Endothelial cell of umbilical vein (primary cell): ENCODE data around the gene TMEM62. TPM values are rescaled to one million over a fixed set of nuclear protein-coding genes. Genes with fewer than 3 reads are reported as not detected.

ENCODE experiments used
- BruUV-seq: library from RNA; stranded (reverse); fragments of 400-500 nt; replicated peaks from 2 replicates; lab custom pipeline; 2021; lab: Mats Ljungman, UMichigan
- CTCF ChIA-PET: fragments of 300-600, 350-600 bp; sonication (Branson Sonifier 250); formaldehyde crosslinking; loops from one replicate; lab custom pipeline; 2021; ENCODE audit warnings: antibody characterized with exemption, inconsistent platforms; lab: Charles Lee
- POLR2A ChIA-PET: fragments of 300-600, 350-600 bp; sonication (Branson Sonifier 250); formaldehyde crosslinking; loops from one replicate; lab custom pipeline; 2021; ENCODE audit warnings: antibody characterized with exemption, inconsistent platforms; lab: Charles Lee
- DNase-seq: peaks from one replicate; pipeline ENCODE4 v3.0.0-alpha.2; 2011; ENCODE audit warnings: low read depth, low spot score
- FAIRE-seq: peaks from 2 replicates; lab custom pipeline; 2011; peaks lifted over from hg19 to GRCh38; lab: Jason Lieb, UNC
- H2AFZ ChIP-seq: 2 replicates; pipeline ENCODE4 v1.6.0; 2012; ENCODE audit warnings: low read depth, low read length, control low read depth, inconsistent platforms
- H3K27ac ChIP-seq: 2 replicates; pipeline ENCODE4 v1.5.1; 2011; ENCODE audit warnings: low read depth, mild to moderate bottlenecking, control low read depth, low read length, moderate library complexity; ENCODE audit not compliant: insufficient read depth
- H3K27me3 ChIP-seq, 2 experiments: 2 replicates each; pipeline versions ENCODE4 v1.6.0 to v1.6.1; 2011; ENCODE audit warnings: low read length in 2 of 2, mixed read lengths in 1 of 2; ENCODE audit not compliant: control insufficient read depth in 2 of 2, insufficient read depth in 2 of 2
- H3K36me3 ChIP-seq, 2 experiments: 2 replicates in 1 of 2; 3 replicates in 1 of 2; pipeline ENCODE4 v1.5.1; 2011; ENCODE audit warnings: low read length in 2 of 2, mild to moderate bottlenecking in 1 of 2, moderate library complexity in 1 of 2; ENCODE audit not compliant: control insufficient read depth in 2 of 2, insufficient read depth in 2 of 2; ENCODE audit errors: extremely low read depth in 1 of 2
- H3K4me1 ChIP-seq: 3 replicates; pipeline ENCODE4 v1.5.1; 2011; ENCODE audit warnings: mild to moderate bottlenecking, low read length; ENCODE audit not compliant: control insufficient read depth, insufficient read depth; ENCODE audit errors: extremely low read depth
- H3K4me2 ChIP-seq: 2 replicates; pipeline ENCODE4 v1.6.1; 2011; ENCODE audit warnings: low read length, control low read depth, mixed read lengths; ENCODE audit not compliant: insufficient read depth
- H3K4me3 ChIP-seq, 3 experiments: fragments of 200-600 bp in 1 of 3; sonication (generic), shearing (Covaris generic) in 1 of 3; replicated peaks in 1 of 3; 2 replicates each; pipeline ENCODE4 v1.5.1; 2011 to 2016; ENCODE audit warnings: control low read depth in 3 of 3, low read length in 3 of 3, mild to moderate bottlenecking in 2 of 3, inconsistent platforms in 1 of 3, low read depth in 1 of 3, moderate library complexity in 1 of 3; ENCODE audit not compliant: insufficient read depth in 1 of 3
- H3K79me2 ChIP-seq: 2 replicates; pipeline ENCODE4 v1.6.0; 2012; ENCODE audit warnings: low read length, inconsistent platforms; ENCODE audit not compliant: control insufficient read depth, insufficient read depth
- H3K9ac ChIP-seq: replicated peaks from 2 replicates; pipeline ENCODE3; 2011; ENCODE audit warnings: low read length, control low read depth; ENCODE audit not compliant: insufficient read depth; ENCODE audit errors: extremely low read depth
- H3K9me1 ChIP-seq: replicated peaks from 3 replicates; pipeline ENCODE4 v1.6.0; 2011; ENCODE audit warnings: mild to moderate bottlenecking, low read length; ENCODE audit not compliant: control insufficient read depth, insufficient read depth; ENCODE audit errors: extremely low read depth
- H3K9me3 ChIP-seq: replicated peaks from 2 replicates; pipeline ENCODE4 v1.5.1; 2012; ENCODE audit warnings: low read length, inconsistent platforms; ENCODE audit not compliant: control insufficient read depth, insufficient read depth
- H4K20me1 ChIP-seq: replicated peaks from 2 replicates; pipeline ENCODE3; 2011; ENCODE audit warnings: mild to moderate bottlenecking, low read length; ENCODE audit not compliant: control insufficient read depth, insufficient read depth; ENCODE audit errors: extremely low read depth
- FOS ChIP-seq: IDR thresholded peaks from 2 replicates; pipeline ENCODE4 v1.6.1; 2011; ENCODE audit warnings: mild to moderate bottlenecking, low read length, moderate library complexity, borderline replicate concordance; ENCODE audit not compliant: insufficient read depth
- GATA2 ChIP-seq: IDR thresholded peaks from 2 replicates; pipeline ENCODE4 v1.7.0; 2011; ENCODE audit warnings: low read depth, mild to moderate bottlenecking, moderate library complexity, mixed read lengths, low read length; ENCODE audit not compliant: insufficient read length, insufficient read depth
- JUN ChIP-seq: IDR thresholded peaks from 2 replicates; pipeline ENCODE4 v1.6.1; 2011; ENCODE audit warnings: borderline replicate concordance, low read depth; ENCODE audit not compliant: insufficient read length, insufficient read depth
- MYC ChIP-seq: IDR thresholded peaks from one replicate; pipeline ENCODE4 v1.6.1; 2011; ENCODE audit warnings: mild to moderate bottlenecking, low read depth, low read length
- POLR2A ChIP-seq: IDR thresholded peaks from 2 replicates; pipeline ENCODE4 v1.6.1; 2012; ENCODE audit warnings: low read depth, mild to moderate bottlenecking, control low read depth, low read length
- POLR2AphosphoS5 ChIP-seq: IDR thresholded peaks from 2 replicates; pipeline ENCODE4 v1.6.1; 2012; ENCODE audit warnings: low read depth, mild to moderate bottlenecking, control low read depth, low read length, moderate library complexity; ENCODE audit not compliant: insufficient read depth
- dilution Hi-C: fragments of 300-500 bp; cut with MboI; formaldehyde crosslinking; loops from one replicate; pipeline ENCODE4 v1.15.0; 2019; ENCODE audit warnings: low sequenced_read_pairs; ENCODE audit not compliant: extremely low pct_ligation_motif_present
- intact Hi-C: fragments of 100-400 bp; cut with micrococcal nuclease; formaldehyde crosslinking; loops from one replicate; pipeline ENCODE4 v1.10.0; 2022
- polyA plus RNA-seq, 4 experiments: library from polyadenylated mRNA; depleted of rRNA in 3 of 4; stranded (reverse) in 3 of 4; unstranded in 1 of 4; fragments of >200 nt; gene quantifications; 2 replicates each; pipeline versions ENCODE4 v1.2.1 to v1.2.3, GENCODE V29; 2011 to 2012; ENCODE audit warnings: missing spikeins in 1 of 4
- total RNA-seq: library from RNA; stranded (reverse); gene quantifications from 2 replicates; pipeline ENCODE4 v1.2.3, GENCODE V29; 2021
- TF ChIP-seq, protein P1 (sequence below), 2 donors: IDR thresholded peaks; 1 replicate in 1 of 2; 2 replicates in 1 of 2; pipeline ENCODE4 v1.5.1; 2011; ENCODE audit warnings: low read length in 2 of 2, mild to moderate bottlenecking in 2 of 2, moderate library complexity in 2 of 2, control low read depth in 1 of 2, inconsistent platforms in 1 of 2, low read depth in 1 of 2; ENCODE audit not compliant: insufficient read depth in 1 of 2; ENCODE audit errors: extremely low read depth in 1 of 2
- TF ChIP-seq, protein P2 (sequence below): IDR thresholded peaks from 2 replicates; pipeline ENCODE4 v1.6.1; 2011; ENCODE audit not compliant: insufficient read depth, insufficient read length

Gene TMEM62
- total and polyA plus RNA-seq, 2 donors (not counting 3 experiments of a cell fraction or from before 2014, with no cell fraction given) = 10.4 to 22.2 TPM

DNA sequence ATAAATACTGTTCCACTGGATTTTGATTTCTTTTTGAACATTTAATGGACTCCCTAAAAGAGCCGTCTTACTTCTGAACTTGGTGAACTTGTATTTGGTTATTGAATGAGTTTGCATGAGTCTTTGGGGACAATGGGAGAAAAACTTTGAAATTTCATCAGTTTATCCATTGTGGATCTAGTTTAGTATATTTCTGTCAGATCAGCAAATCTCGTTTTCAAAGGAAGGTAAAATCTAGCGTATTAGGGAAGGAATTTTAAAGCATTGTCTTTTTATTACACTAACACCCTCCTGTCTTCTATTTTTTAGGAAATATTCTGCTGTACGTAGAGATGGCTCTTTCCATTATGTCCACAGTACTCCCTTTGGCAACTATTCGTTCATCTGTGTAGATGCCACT, 12.8 kb downstream of the TMEM62 start:
- intact Hi-C loops = no loop called here
- Histone ChIP-seq H3K4me1 (peaks cover 16% of the 10 kb centered on the region), H3K4me2 (no peak overlapping the region), H3K4me3 (no peak overlapping the region), H3K27me3 (no peaks in the 10 kb centered on the region), H3K36me3 (peaks cover 0 to 4% of the 10 kb centered on the region in 2 experiments), H3K9ac (no peak overlapping the region), H2AFZ (no peak overlapping the region), H3K9me1 (no peaks in the 10 kb centered on the region), H4K20me1 (no peaks in the 10 kb centered on the region), H3K9me3 (no peaks in the 10 kb centered on the region), H3K27ac (no peak overlapping the region), H3K79me2 (no peaks in the 10 kb centered on the region)
- FAIRE-seq (no peak), DNase-seq (no peak)
- dilution Hi-C loops = no loop called here
- BruUV-seq = no TSS peak
- TF ChIP-seq, protein P1, sequence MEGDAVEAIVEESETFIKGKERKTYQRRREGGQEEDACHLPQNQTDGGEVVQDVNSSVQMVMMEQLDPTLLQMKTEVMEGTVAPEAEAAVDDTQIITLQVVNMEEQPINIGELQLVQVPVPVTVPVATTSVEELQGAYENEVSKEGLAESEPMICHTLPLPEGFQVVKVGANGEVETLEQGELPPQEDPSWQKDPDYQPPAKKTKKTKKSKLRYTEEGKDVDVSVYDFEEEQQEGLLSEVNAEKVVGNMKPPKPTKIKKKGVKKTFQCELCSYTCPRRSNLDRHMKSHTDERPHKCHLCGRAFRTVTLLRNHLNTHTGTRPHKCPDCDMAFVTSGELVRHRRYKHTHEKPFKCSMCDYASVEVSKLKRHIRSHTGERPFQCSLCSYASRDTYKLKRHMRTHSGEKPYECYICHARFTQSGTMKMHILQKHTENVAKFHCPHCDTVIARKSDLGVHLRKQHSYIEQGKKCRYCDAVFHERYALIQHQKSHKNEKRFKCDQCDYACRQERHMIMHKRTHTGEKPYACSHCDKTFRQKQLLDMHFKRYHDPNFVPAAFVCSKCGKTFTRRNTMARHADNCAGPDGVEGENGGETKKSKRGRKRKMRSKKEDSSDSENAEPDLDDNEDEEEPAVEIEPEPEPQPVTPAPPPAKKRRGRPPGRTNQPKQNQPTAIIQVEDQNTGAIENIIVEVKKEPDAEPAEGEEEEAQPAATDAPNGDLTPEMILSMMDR (IDR thresholded peaks at IDR 0.05; ENCODE audit: extremely low read depth in 1 of 2, insufficient read depth in 1 of 2, low read depth in 1 of 2, low read length in 2 of 2) = no peak
- TF ChIP-seq JUN = no peak
- CTCF ChIA-PET = no interaction called here
- POLR2A ChIA-PET = no interaction called here

DNA sequence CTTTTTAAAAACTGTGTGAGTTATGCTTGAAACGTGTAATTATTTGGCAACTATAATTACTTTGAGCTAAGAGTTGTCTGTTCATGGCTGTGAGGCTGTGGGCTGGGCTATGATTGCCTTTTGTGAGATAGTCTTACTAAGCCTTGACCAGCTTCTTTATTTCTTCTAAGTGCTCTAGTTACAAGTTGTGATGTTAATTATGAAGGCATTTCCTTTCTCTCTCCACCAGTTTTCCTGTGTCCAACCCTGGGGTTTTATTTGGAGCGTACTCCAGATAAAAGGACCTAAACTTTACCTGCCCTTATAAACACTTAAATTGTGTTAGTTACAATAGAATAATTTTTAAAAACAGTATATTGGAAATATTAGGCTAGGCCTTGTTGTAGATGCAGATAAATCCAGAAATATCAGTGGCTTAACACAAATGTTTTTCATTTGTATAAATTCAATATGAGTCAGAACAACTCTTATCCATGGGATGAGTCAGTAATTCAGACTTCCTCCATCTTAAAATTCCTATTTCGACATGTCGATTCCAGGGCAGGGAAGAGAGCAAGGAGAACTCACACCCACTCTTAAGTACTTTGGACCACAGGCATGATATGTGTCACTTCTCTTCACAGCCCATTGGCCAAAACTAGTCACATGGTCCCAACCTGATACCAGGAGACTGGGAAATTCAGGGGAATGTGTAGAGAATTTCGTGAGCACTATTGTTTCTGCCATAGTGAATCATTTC, 17.0 kb downstream of the TMEM62 start:
- peaks cover 0 to 4% of the 10 kb centered on the region in 2 experiments for H3K36me3 ChIP-seq
- H2AFZ ChIP-seq = peak overlapping the region; percentile 33
- H4K20me1 ChIP-seq = no peaks in the 10 kb centered on the region
- no peak overlapping the region for H3K4me3 ChIP-seq
- H3K4me2 ChIP-seq = peak overlapping the region; percentile 72
- H3K79me2 ChIP-seq = no peaks in the 10 kb centered on the region
- ChIA-PET CTCF (interaction anchor here (0.6 to 1.4 kb wide), 3 partner anchors 21 to 54 kb away, joined by 3 to 4 read pairs (median 3); no protein-coding TSS in a partner anchor), POLR2A (interaction anchor here (0.7 kb wide), 1 partner anchor 25 kb away, joined by 3 read pairs; no protein-coding TSS in a partner anchor)
- peak overlapping the region; percentile 79 for H3K27ac ChIP-seq
- TSS peak; percentile 84 for BruUV-seq
- peaks cover 10% of the 10 kb centered on the region for H3K4me1 ChIP-seq
- peak overlapping the region; percentile 35 for H3K9ac ChIP-seq
- intact Hi-C loops (loop anchor here (1.0 to 5.0 kb wide), 2 partner anchors 17 to 43 kb away; partner anchors contain the start of genes TMEM62 and UBR1), dilution Hi-C loops (no loop called here)
- TF ChIP-seq FOS (peak; percentile 89), POLR2A (no peak), POLR2AphosphoS5 (peak; percentile 45), GATA2 (no peak), MYC (no peak), JUN (peak; percentile 73)
- TF ChIP-seq, protein P1 (IDR thresholded peaks at IDR 0.05; ENCODE audit: extremely low read depth in 1 of 2, insufficient read depth in 1 of 2, low read depth in 1 of 2, low read length in 2 of 2) = no peak
- TF ChIP-seq, protein P2, sequence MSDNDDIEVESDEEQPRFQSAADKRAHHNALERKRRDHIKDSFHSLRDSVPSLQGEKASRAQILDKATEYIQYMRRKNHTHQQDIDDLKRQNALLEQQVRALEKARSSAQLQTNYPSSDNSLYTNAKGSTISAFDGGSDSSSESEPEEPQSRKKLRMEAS = no peak
- H3K9me1 ChIP-seq = no peaks in the 10 kb centered on the region
- H3K9me3 ChIP-seq = no peaks in the 10 kb centered on the region
- DNase-seq = peak; percentile 78
- peak; percentile 59 for FAIRE-seq
- no peaks in the 10 kb centered on the region for H3K27me3 ChIP-seq
